H1 (cell line): ENCODE results near the gene LDLRAD3.

Experiments
- CBX5 ChIP-seq: fragments of 300-800, 300-1000 bp; sonication (generic); IDR thresholded peaks from 2 replicates; pipeline ENCODE4 v1.7.1; 2016; ENCODE audit warnings: antibody characterized with exemption, low read length, low read depth
- CTCF ChIP-seq, 3 experiments: IDR thresholded peaks; 1 replicate in 2 of 3; 2 replicates in 1 of 3; pipeline versions ENCODE4 v1.5.1 to v1.6.1; 2011; ENCODE audit warnings: low read length in 3 of 3, mild to moderate bottlenecking in 3 of 3, inconsistent platforms in 2 of 3, low read depth in 1 of 3, moderate library complexity in 1 of 3; ENCODE audit not compliant: insufficient read depth in 1 of 3; ENCODE audit errors: control extremely low read depth in 1 of 3
- EZH2 ChIP-seq: fragments of 200-600 bp; sonication (generic); IDR thresholded peaks from 2 replicates; pipeline ENCODE4 v1.7.1; 2012; ENCODE audit warnings: low read depth, mild to moderate bottlenecking, moderate library complexity, low read length, inconsistent platforms; ENCODE audit not compliant: severe bottlenecking
- GABPA ChIP-seq: IDR thresholded peaks from 2 replicates; pipeline ENCODE4 v1.6.1; 2011; ENCODE audit warnings: mild to moderate bottlenecking, low read length, moderate library complexity, borderline replicate concordance; ENCODE audit not compliant: insufficient read depth
- JUN ChIP-seq: IDR thresholded peaks from 2 replicates; pipeline ENCODE4 v1.6.1; 2011; ENCODE audit warnings: low read depth, mild to moderate bottlenecking, improper control_type of control experiment, low read length
- PHF8 ChIP-seq: fragments of 200-600 bp; sonication (generic); conservative IDR thresholded peaks from 2 replicates; pipeline ENCODE4 v1.7.1; 2012; ENCODE audit warnings: low read depth, mild to moderate bottlenecking, inconsistent platforms, low read length, moderate library complexity
- POLR2A ChIP-seq, 2 experiments: IDR thresholded peaks; 1 replicate in 1 of 2; 2 replicates in 1 of 2; pipeline ENCODE4 v1.6.1; 2011; ENCODE audit warnings: low read depth in 2 of 2, low read length in 2 of 2, mild to moderate bottlenecking in 2 of 2; ENCODE audit errors: control extremely low read depth in 1 of 2
- RAD21 ChIP-seq, 2 experiments: IDR thresholded peaks in 1 of 2; conservative IDR thresholded peaks in 1 of 2; 2 replicates each; pipeline ENCODE4 v1.6.1; 2011; ENCODE audit warnings: low read depth in 2 of 2, low read length in 2 of 2, improper control_type of control experiment in 1 of 2, inconsistent platforms in 1 of 2, mild to moderate bottlenecking in 1 of 2, moderate library complexity in 1 of 2
- SP1 ChIP-seq: IDR thresholded peaks from 2 replicates; pipeline ENCODE4 v1.6.1; 2011; ENCODE audit warnings: low read depth, low read length
- SP2 ChIP-seq: IDR thresholded peaks from 2 replicates; pipeline ENCODE4 v1.6.1; 2012; ENCODE audit warnings: mild to moderate bottlenecking, low read length, inconsistent platforms
- SRF ChIP-seq: IDR thresholded peaks from 2 replicates; pipeline ENCODE4 v1.6.1; 2011; ENCODE audit warnings: mild to moderate bottlenecking, low read depth, low read length, moderate library complexity
- TAF7 ChIP-seq: optimal IDR thresholded peaks from 2 replicates; pipeline ENCODE3; 2011; ENCODE audit warnings: low read depth, mild to moderate bottlenecking, inconsistent platforms, low read length, moderate library complexity, borderline replicate concordance
- TCF12 ChIP-seq: IDR thresholded peaks from 2 replicates; pipeline ENCODE4 v1.6.1; 2011; ENCODE audit warnings: low read depth, mild to moderate bottlenecking, low read length

- TF ChIP-seq CTCF (IDR thresholded peaks at IDR 0.05; ENCODE audit: control extremely low read depth in 1 of 3, insufficient read depth in 1 of 3, low read depth in 1 of 3, low read length in 3 of 3) (no peak), EZH2 (no peak), JUN (no peak), TCF12 (no peak), SP2 (no peak), GABPA (no peak), SRF (no peak), PHF8 (no peak), SP1 (no peak), TAF7 (no peak), CBX5 (no peak), POLR2A (IDR thresholded peaks at IDR 0.05; ENCODE audit: control extremely low read depth in 1 of 2, low read depth in 2 of 2, low read length in 2 of 2) (no peak), RAD21 (IDR thresholded peaks at IDR 0.05 in 1 of 2, conservative IDR thresholded peaks at IDR 0.05 in 1 of 2; ENCODE audit: low read depth in 2 of 2, low read length in 2 of 2) (no peak)
These were observed 72.8 kb downstream of the LDLRAD3 start for GRCh38 chr11:36016709-36017108.
